ENCODE results near the gene SNAI3. TPM values are rescaled to one million over a fixed set of nuclear protein-coding genes. Genes with fewer than 3 reads are reported as not detected.

The SNAI3 gene
- total and polyA plus RNA-seq, 8 donors = 0.55 to 4.2 (median 1.5) TPM; not detected in 3

DNA sequence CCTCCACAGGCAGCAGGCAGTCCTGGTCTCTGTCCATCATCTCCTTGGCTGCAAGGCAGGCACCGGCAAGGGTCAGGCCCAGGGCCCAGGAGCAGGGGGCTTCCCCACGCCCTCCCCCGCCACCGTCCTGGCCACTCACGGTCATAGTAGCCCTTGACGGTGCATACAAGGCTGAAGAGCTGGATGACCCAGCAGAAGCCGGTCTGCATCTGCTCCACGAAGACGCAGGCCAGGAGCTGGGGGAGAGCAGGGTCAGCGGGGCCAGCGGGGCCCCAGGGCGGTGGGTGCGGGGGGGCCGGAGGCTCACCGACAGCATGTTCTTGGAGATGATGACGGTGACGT is 40.1 kb upstream of the SNAI3 start:
- H3K36me3 ChIP-seq = peaks cover 70 to 85% (median 85%) of the 10 kb centered on the region in 4 donors
- intact Hi-C loops (cut with DNase I; ENCODE audit: low total_unique reads) = no loop called here
- no peaks in the 10 kb centered on the region for H3K4me1 ChIP-seq
- no peaks in the 10 kb centered on the region for H3K27me3 ChIP-seq
- no peaks in the 10 kb centered on the region for H3K9me3 ChIP-seq
- no peak overlapping the region for H3K27ac ChIP-seq
- H3K4me3 ChIP-seq = no peak overlapping the region
- 87 to 94% (median 92%) methylated on average over 6 to 17 of the region's 17 CpGs for WGBS, 5 donors
- no peak for TF ChIP-seq POLR2AphosphoS5 (IDR thresholded peaks at IDR 0.05)
- no peak for TF ChIP-seq EP300 (IDR thresholded peaks at IDR 0.05)
- no peak for TF ChIP-seq POLR2A (IDR thresholded peaks at IDR 0.05)
- TF ChIP-seq, protein P1, sequence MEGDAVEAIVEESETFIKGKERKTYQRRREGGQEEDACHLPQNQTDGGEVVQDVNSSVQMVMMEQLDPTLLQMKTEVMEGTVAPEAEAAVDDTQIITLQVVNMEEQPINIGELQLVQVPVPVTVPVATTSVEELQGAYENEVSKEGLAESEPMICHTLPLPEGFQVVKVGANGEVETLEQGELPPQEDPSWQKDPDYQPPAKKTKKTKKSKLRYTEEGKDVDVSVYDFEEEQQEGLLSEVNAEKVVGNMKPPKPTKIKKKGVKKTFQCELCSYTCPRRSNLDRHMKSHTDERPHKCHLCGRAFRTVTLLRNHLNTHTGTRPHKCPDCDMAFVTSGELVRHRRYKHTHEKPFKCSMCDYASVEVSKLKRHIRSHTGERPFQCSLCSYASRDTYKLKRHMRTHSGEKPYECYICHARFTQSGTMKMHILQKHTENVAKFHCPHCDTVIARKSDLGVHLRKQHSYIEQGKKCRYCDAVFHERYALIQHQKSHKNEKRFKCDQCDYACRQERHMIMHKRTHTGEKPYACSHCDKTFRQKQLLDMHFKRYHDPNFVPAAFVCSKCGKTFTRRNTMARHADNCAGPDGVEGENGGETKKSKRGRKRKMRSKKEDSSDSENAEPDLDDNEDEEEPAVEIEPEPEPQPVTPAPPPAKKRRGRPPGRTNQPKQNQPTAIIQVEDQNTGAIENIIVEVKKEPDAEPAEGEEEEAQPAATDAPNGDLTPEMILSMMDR (IDR thresholded peaks at IDR 0.05) = no peak
- DNase-seq = no peak

DNA sequence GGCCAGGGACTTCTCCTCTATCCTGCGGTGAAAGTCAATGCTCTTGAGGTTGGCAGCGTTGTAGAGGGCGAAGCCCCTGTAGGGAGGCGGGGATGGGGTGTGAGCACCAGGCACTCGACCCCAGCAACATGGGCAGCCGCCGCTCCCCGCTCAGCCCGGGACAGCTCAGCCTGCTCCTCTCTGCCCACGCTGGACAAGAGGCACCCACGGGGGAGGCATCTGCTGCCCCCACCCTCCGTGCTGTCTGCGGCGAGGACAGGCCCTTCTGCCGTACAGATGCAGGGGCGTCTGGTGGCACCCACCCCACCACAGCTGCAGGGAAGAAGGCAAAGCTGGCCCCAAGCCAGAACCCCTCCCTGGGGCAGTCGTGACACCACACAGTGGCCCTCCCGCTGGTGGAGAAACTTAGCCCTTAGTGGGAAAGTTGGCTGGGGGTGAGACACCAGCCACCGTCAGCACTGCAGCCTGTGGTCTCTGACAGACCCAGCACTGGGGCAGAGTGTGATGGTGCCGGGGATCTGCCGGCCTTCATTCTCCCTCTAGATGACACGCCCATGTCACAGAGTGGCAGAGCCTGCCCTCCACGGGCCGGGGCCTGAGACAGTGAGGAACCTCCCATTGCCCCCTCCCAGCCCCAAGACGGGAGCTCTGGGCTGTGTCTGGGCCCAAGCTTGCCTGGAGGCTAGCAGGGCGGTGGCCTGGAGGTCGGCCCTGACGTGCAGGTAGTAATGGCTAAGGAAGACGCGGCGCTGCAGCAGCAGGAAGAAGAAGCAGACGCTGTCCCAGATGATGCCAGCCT is 39.5 kb upstream of the SNAI3 start:
- Histone ChIP-seq H3K9me3 (no peaks in the 10 kb centered on the region), H3K4me1 (no peaks in the 10 kb centered on the region), H3K27ac (no peak overlapping the region), H3K36me3 (peaks cover 70 to 85% (median 85%) of the 10 kb centered on the region in 4 donors), H3K4me3 (no peak overlapping the region), H3K27me3 (no peaks in the 10 kb centered on the region)
- DNase-seq = no peak
- intact Hi-C loops (cut with DNase I; ENCODE audit: low total_unique reads) = no loop called here
- TF ChIP-seq POLR2AphosphoS5 (IDR thresholded peaks at IDR 0.05) (no peak), POLR2A (IDR thresholded peaks at IDR 0.05) (no peak), EP300 (IDR thresholded peaks at IDR 0.05) (no peak)
- TF ChIP-seq, protein P1 (IDR thresholded peaks at IDR 0.05) = no peak
- 81 to 91% (median 87%) methylated on average over 13 to 32 of the region's 32 CpGs for WGBS, 5 donors

DNA sequence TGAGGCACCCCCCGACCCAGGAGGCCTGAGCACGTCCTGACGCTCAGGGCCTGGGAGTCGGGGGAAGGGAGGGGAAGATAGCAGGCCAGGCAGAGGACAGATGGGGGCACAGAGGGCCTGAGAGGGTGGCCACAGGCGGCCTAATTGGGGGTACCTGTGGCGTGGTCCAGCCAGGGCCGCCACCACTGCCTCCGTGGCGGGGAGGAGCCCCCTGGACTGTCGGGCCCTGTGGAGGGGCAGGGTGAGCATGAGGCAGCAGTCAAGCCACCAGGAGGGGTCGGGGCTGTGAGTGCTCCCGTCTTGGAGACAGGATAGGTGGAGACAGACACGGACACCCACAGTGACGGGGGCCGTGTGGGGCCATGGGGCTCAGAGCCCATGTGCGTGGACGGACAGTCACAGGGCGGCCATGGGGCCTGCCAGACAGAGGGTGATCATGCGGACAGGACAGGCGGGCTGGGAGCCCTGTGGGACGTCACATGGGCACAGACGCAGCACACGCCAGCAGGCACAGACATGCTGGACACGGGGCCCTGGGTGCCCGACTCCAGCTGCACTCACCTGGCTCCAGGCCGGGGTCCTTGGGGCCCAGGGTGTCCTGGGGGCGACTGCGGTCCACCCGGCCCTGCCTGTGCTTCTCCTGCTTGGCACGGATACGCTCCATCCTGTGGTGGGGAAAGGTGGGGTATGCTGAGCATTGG is 38.7 kb upstream of the SNAI3 start:
- H3K9me3 ChIP-seq = no peaks in the 10 kb centered on the region
- no peaks in the 10 kb centered on the region for H3K27me3 ChIP-seq
- no peaks in the 10 kb centered on the region for H3K4me1 ChIP-seq
- no peak overlapping the region for H3K4me3 ChIP-seq
- peaks cover 74 to 85% (median 85%) of the 10 kb centered on the region in 4 donors for H3K36me3 ChIP-seq
- no peak overlapping the region for H3K27ac ChIP-seq
- no peak for DNase-seq
- WGBS, 5 donors = 88 to 90% (median 90%) methylated on average over 27 to 31 of the region's 31 CpGs
- no peak for TF ChIP-seq POLR2A (IDR thresholded peaks at IDR 0.05)
- TF ChIP-seq EP300 (IDR thresholded peaks at IDR 0.05) = no peak
- TF ChIP-seq POLR2AphosphoS5 (IDR thresholded peaks at IDR 0.05) = no peak
- TF ChIP-seq, protein P1 (IDR thresholded peaks at IDR 0.05) = no peak
- intact Hi-C loops (cut with DNase I; ENCODE audit: low total_unique reads) = no loop called here

DNA sequence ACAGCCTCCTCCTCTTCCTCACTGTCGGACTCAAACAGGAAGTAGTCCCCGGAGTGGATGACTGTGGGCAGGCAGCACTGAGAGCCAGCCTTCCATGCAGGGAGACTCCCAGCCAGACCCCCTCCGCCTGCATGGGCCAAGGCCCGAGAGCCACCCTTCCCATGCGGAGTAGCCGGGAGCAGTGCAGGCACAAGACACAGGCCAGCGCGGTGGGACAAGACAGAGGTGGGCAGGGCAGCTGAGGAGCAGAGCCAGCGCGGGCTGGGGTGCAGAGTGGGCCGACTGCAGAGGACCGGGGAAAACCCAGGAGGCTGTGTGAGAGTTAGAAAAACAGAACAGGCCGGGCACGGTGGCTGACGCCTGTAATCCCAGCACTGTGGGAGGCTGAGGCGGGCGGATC is 37.6 kb upstream of the SNAI3 start:
- no peaks in the 10 kb centered on the region for H3K9me3 ChIP-seq
- WGBS, 5 donors = 91 to 97% (median 95%) methylated on average over 16 to 17 of the region's 17 CpGs
- no peak overlapping the region for H3K4me3 ChIP-seq
- intact Hi-C loops (cut with DNase I; ENCODE audit: low total_unique reads) = no loop called here
- no peaks in the 10 kb centered on the region for H3K4me1 ChIP-seq
- peaks cover 82 to 93% (median 92%) of the 10 kb centered on the region in 4 donors for H3K36me3 ChIP-seq
- TF ChIP-seq, protein P1 (IDR thresholded peaks at IDR 0.05) = no peak
- TF ChIP-seq EP300 (IDR thresholded peaks at IDR 0.05) (no peak), POLR2AphosphoS5 (IDR thresholded peaks at IDR 0.05) (no peak), POLR2A (IDR thresholded peaks at IDR 0.05) (no peak)
- H3K27ac ChIP-seq = no peak overlapping the region
- no peak for DNase-seq
- no peaks in the 10 kb centered on the region for H3K27me3 ChIP-seq

Data from stomach (tissue), 9 donors.